HG03354 (cell line): ENCODE data around the gene ATP4B.

Source experiments
- ATAC-seq: cut with Tn5 transposase; IDR thresholded peaks from one replicate; pipeline ENCODE4 v1.9.1; 2021; ENCODE audit warnings: mild to moderate bottlenecking; ENCODE audit not compliant: unreplicated experiment, poor library complexity, severe bottlenecking

The ATP4B gene

GRCh38 chr13:113643593-113643992 lies 14.4 kb downstream of the ATP4B start:
- no peak for ATAC-seq

- ATAC-seq, result no peak
These were observed 15.4 kb downstream of the ATP4B start for GRCh38 chr13:113642563-113642962.

- ATAC-seq, result no peak
These were observed 16.6 kb downstream of the ATP4B start for GRCh38 chr13:113641426-113641825.

GRCh38 chr13:113639616-113640262 lies 18.3 kb downstream of the ATP4B start:
- ATAC-seq, result no peak

GRCh38 chr13:113638806-113639205 lies 19.2 kb downstream of the ATP4B start:
- ATAC-seq, result no peak

- no peak for ATAC-seq
These were observed 19.7 kb downstream of the ATP4B start for GRCh38 chr13:113638173-113638746.

GRCh38 chr13:113637262-113638160 lies 20.5 kb downstream of the ATP4B start:
- ATAC-seq, result no peak

GRCh38 chr13:113636266-113636963 lies 21.6 kb downstream of the ATP4B start:
- no peak for ATAC-seq

- ATAC-seq, result no peak
These were observed 22.3 kb downstream of the ATP4B start for GRCh38 chr13:113635709-113636108.

- no peak for ATAC-seq
These were observed 23.0 kb downstream of the ATP4B start for GRCh38 chr13:113635048-113635420.

- ATAC-seq, result no peak
These were observed 23.5 kb downstream of the ATP4B start for GRCh38 chr13:113634279-113635047.

- ATAC-seq, result no peak
These were observed 24.5 kb downstream of the ATP4B start for GRCh38 chr13:113633485-113633873.

- ATAC-seq, result no peak
These were observed 25.1 kb downstream of the ATP4B start for GRCh38 chr13:113632706-113633484.

- no peak for ATAC-seq
These were observed 26.5 kb downstream of the ATP4B start for GRCh38 chr13:113631341-113632095.

GRCh38 chr13:113630804-113631203 lies 27.2 kb downstream of the ATP4B start:
- ATAC-seq, result no peak

- ATAC-seq, result no peak
These were observed 27.7 kb downstream of the ATP4B start for GRCh38 chr13:113630296-113630695.

- no peak for ATAC-seq
These were observed 28.1 kb downstream of the ATP4B start for GRCh38 chr13:113629866-113630265.
